ENCODE measurements around the gene USP17L18. TPM values are rescaled to one million over a fixed set of nuclear protein-coding genes. Genes with fewer than 3 reads are reported as not detected.
"Not testable (repeated sequence)": the region's sequence is repeated elsewhere in the genome, so short reads cannot be mapped to it uniquely, and the experiment has no call there.

Gene USP17L18
- total RNA-seq, 6 donors from 2014 or later = not detected

GRCh38 chr4:9267319-9267718, 18.9 kb downstream of the USP17L18 start, which contains the start of gene USP17L22:
TSS of gene USP17L22 (plus strand) at chr4:9267619. CDS start at chr4:9267619, 0 bp downstream.
- H3K36me3 ChIP-seq; H3K4me1 ChIP-seq; H3K27ac ChIP-seq; H3K4me3 ChIP-seq; ATAC-seq (ENCODE audit: low FRiP score in 2 of 2); H3K27me3 ChIP-seq; H3K9me3 ChIP-seq; DNase-seq: not testable (repeated sequence)
- no CpG with 5 or more reads among the region's 15 CpGs for WGBS, 2 donors

- WGBS, 2 donors = 88 to 90% methylated on average over 8 of the region's 10 CpGs
- peak; percentile 6 to 59 for DNase-seq
These were observed 23.3 kb downstream of the USP17L18 start for GRCh38 chr4:9271719-9272118.

More at GRCh38 chr4:9271719-9272118, 23.3 kb downstream of the USP17L18 start:
- not testable (repeated sequence) for H3K9me3 ChIP-seq; H3K4me1 ChIP-seq; H3K27me3 ChIP-seq; H3K36me3 ChIP-seq; ATAC-seq (ENCODE audit: low FRiP score in 2 of 2); H3K27ac ChIP-seq; H3K4me3 ChIP-seq

Other genes starting within 250 kb of the USP17L18 start
- not detected for gene FAM90A26, start 78.2 kb upstream of the USP17L18 start, total RNA-seq
- not detected for gene USP17L10, start 38.0 kb upstream of the USP17L18 start, total RNA-seq
- not detected for gene USP17L11, start 33.2 kb upstream of the USP17L18 start, total RNA-seq
- gene USP17L12, start 28.5 kb upstream of the USP17L18 start, total RNA-seq = not detected
- not detected for gene USP17L13, start 23.7 kb upstream of the USP17L18 start, total RNA-seq
- gene USP17L15, start 14.2 kb upstream of the USP17L18 start, total RNA-seq = not detected
- not detected for gene USP17L17, start 4.8 kb upstream of the USP17L18 start, total RNA-seq
- gene USP17L19, start 4.7 kb downstream of the USP17L18 start, total RNA-seq = not detected
- gene USP17L20, start 9.5 kb downstream of the USP17L18 start, total RNA-seq = not detected
- gene USP17L21, start 14.2 kb downstream of the USP17L18 start, total RNA-seq = not detected
- not detected for gene USP17L22, start 19.0 kb downstream of the USP17L18 start, total RNA-seq
- not detected for gene USP17L24, start 76.5 kb downstream of the USP17L18 start, total RNA-seq
- not detected for gene USP17L25, start 81.3 kb downstream of the USP17L18 start, total RNA-seq
- gene USP17L26, start 86.0 kb downstream of the USP17L18 start, total RNA-seq = not detected
- not detected for gene USP17L5, start 90.8 kb downstream of the USP17L18 start, total RNA-seq
- gene USP17L27, start 95.5 kb downstream of the USP17L18 start, total RNA-seq = not detected
- not detected for gene USP17L28, start 100.3 kb downstream of the USP17L18 start, total RNA-seq
- gene USP17L29, start 105.0 kb downstream of the USP17L18 start, total RNA-seq = not detected
- gene USP17L30, start 114.5 kb downstream of the USP17L18 start, total RNA-seq = not detected
- not detected for gene DEFB131A, start 195.8 kb downstream of the USP17L18 start, total RNA-seq

All from upper lobe of left lung (tissue), 6 donors.